KMS-11 (cell line): ENCODE measurements around the gene RAB11FIP3.
"Not testable (repeated sequence)": the region's sequence is repeated elsewhere in the genome, so short reads cannot be mapped to it uniquely, and the experiment has no call there.

Experiments
- H2AFZ ChIP-seq: fragments of 200-600 bp; sonication (generic); 2 replicates; pipeline ENCODE4 v1.6.1; 2016; ENCODE audit warnings: antibody characterized with exemption, mixed run types, low read depth
- H3K27ac ChIP-seq: fragments of 200-600 bp; sonication (generic); 2 replicates; pipeline ENCODE4 v1.6.1; 2016; ENCODE audit warnings: mild to moderate bottlenecking, mixed run types
- H3K27me3 ChIP-seq: fragments of 200-600 bp; sonication (generic); 2 replicates; pipeline ENCODE4 v1.6.1; 2017; ENCODE audit warnings: mild to moderate bottlenecking, low read depth, mixed run types, moderate library complexity; ENCODE audit not compliant: insufficient read depth
- H3K36me3 ChIP-seq: fragments of 200-600 bp; sonication (generic); 2 replicates; pipeline ENCODE4 v1.6.1; 2017; ENCODE audit warnings: mild to moderate bottlenecking, mixed run types; ENCODE audit not compliant: insufficient read depth
- H3K4me1 ChIP-seq: fragments of 200-600 bp; sonication (generic); 2 replicates; pipeline ENCODE4 v1.6.1; 2016; ENCODE audit warnings: mild to moderate bottlenecking, low read depth, mixed run types; ENCODE audit not compliant: poor library complexity, severe bottlenecking
- H3K4me2 ChIP-seq: fragments of 200-600 bp; sonication (generic); 2 replicates; pipeline ENCODE4 v1.7.0; 2016; ENCODE audit warnings: mild to moderate bottlenecking, mixed run types
- H3K4me3 ChIP-seq: fragments of 200-600 bp; sonication (generic); IDR thresholded peaks from 2 replicates; pipeline ENCODE4 v1.6.1; 2017; ENCODE audit warnings: low read depth, low read length, mixed read lengths; ENCODE audit not compliant: insufficient read depth
- H3K79me2 ChIP-seq: fragments of 200-600 bp; sonication (generic); 2 replicates; pipeline ENCODE4 v1.6.1; 2016; ENCODE audit warnings: low read depth, mixed run types; ENCODE audit not compliant: insufficient read depth
- H3K9ac ChIP-seq: fragments of 200-600 bp; sonication (generic); 2 replicates; pipeline ENCODE4 v1.6.1; 2016; ENCODE audit warnings: mild to moderate bottlenecking, mixed run types
- H4K20me1 ChIP-seq: fragments of 200-600 bp; sonication (generic); 2 replicates; pipeline ENCODE4 v1.6.1; 2016; ENCODE audit warnings: mild to moderate bottlenecking, mixed run types; ENCODE audit not compliant: insufficient read depth
- TF ChIP-seq, protein P1 (sequence below): fragments of 200-600 bp; sonication (generic); conservative IDR thresholded peaks from 2 replicates; pipeline ENCODE4 v1.6.1; 2017; ENCODE audit warnings: low read depth, mild to moderate bottlenecking, antibody characterized with exemption, low read length, moderate library complexity, mixed read lengths

The RAB11FIP3 gene

GRCh38 chr16:492211-492875 is 66.9 kb downstream of the RAB11FIP3 start:
- H3K27ac ChIP-seq: no peak overlapping the region

GRCh38 chr16:494676-495075 is 69.2 kb downstream of the RAB11FIP3 start:
- H3K79me2 ChIP-seq, H3K27ac ChIP-seq, H3K9ac ChIP-seq, H4K20me1 ChIP-seq, H2AFZ ChIP-seq, H3K27me3 ChIP-seq, H3K4me3 ChIP-seq, H3K36me3 ChIP-seq, H3K4me2 ChIP-seq, H3K4me1 ChIP-seq: not testable (repeated sequence)

More at GRCh38 chr16:492211-492875, 66.9 kb downstream of the RAB11FIP3 start:
- no peak overlapping the region for H2AFZ ChIP-seq
- no peaks in the 10 kb centered on the region for H3K36me3 ChIP-seq
- no peaks in the 10 kb centered on the region for H3K4me1 ChIP-seq
- no peak overlapping the region for H3K4me3 ChIP-seq
- TF ChIP-seq, protein P1, sequence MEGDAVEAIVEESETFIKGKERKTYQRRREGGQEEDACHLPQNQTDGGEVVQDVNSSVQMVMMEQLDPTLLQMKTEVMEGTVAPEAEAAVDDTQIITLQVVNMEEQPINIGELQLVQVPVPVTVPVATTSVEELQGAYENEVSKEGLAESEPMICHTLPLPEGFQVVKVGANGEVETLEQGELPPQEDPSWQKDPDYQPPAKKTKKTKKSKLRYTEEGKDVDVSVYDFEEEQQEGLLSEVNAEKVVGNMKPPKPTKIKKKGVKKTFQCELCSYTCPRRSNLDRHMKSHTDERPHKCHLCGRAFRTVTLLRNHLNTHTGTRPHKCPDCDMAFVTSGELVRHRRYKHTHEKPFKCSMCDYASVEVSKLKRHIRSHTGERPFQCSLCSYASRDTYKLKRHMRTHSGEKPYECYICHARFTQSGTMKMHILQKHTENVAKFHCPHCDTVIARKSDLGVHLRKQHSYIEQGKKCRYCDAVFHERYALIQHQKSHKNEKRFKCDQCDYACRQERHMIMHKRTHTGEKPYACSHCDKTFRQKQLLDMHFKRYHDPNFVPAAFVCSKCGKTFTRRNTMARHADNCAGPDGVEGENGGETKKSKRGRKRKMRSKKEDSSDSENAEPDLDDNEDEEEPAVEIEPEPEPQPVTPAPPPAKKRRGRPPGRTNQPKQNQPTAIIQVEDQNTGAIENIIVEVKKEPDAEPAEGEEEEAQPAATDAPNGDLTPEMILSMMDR: no peak
- no peaks in the 10 kb centered on the region for H3K27me3 ChIP-seq
- no peak overlapping the region for H3K4me2 ChIP-seq
- no peaks in the 10 kb centered on the region for H3K79me2 ChIP-seq
- no peak overlapping the region for H3K9ac ChIP-seq
- H4K20me1 ChIP-seq: no peaks in the 10 kb centered on the region

DNA sequence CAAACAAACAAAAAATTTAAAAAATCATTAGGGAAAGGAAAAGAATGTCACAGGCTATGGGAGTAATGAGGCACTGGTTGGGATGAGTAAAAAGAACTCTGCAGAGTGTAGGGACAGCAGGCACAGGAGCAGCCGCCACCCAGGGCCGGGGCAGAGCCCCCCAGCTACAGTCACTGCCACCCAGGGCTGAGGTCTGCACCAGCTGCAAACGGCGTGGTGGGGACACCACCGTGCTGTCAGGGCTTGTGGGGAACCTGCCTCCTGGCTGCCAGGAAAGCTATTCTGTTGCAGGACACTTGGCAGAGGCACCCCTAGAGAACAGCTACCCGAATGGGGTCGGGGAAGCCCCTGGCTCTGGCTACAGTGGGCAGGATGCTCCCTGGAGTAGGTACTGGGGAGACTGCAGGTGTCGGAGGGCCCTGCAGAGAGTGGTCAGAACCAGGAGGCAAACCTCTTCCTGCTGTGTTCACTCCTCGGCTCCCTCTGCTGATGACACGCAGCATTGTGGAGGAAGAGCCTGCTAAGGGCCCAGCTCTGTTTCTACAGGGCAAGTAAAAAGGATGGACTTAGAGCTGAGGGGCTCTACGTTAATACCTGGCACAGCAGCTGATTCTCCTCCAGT is 69.8 kb downstream of the RAB11FIP3 start:
- H3K27ac ChIP-seq: no peak overlapping the region
- TF ChIP-seq, protein P1: peak; percentile 54
- no peak overlapping the region for H3K4me2 ChIP-seq
- no peaks in the 10 kb centered on the region for H4K20me1 ChIP-seq
- H3K36me3 ChIP-seq: no peaks in the 10 kb centered on the region
- H3K9ac ChIP-seq: no peak overlapping the region
- H3K27me3 ChIP-seq: no peaks in the 10 kb centered on the region
- H2AFZ ChIP-seq: no peak overlapping the region
- H3K4me3 ChIP-seq: no peak overlapping the region
- H3K4me1 ChIP-seq: no peaks in the 10 kb centered on the region
- no peaks in the 10 kb centered on the region for H3K79me2 ChIP-seq

DNA sequence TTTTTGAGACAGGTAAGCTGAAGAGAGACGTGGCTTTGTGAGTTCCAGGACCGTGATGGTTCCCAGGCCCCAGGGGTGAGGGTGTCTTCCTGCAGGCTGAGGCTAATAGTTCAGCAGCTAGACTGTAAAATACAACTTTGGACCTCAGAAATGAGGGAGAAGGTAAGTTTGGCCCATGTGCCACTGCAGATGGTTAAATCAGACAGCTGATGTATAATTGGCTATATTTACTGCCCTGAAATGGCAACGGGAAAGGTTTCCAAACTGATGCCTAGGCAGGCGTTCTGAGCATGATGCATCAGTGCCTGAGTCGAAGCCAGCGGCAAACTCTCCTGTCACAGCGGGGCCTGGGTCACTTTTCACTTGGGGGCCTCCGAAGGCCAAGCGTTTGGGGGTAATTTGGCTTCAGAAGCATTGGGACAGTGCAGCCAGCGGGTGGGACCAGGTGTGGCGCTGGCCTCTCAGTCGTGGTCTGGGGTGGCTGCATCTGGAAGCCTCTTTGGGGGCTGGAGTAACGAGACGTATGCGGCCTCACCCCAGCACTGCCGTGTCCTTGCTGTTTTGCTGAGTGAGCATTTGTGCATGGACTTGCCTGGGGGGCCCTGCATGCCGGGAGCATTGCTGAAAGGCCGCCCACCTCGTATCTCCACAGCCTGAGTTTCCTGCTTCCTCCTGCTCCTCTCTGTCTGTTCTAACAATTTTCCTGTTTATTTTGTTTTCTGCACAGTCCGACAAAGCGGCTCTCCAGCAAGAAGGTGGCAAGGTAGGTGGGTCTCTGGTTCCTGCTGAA is 70.8 kb downstream of the RAB11FIP3 start:
- Histone ChIP-seq H3K4me1 (no peaks in the 10 kb centered on the region), H3K27ac (no peak overlapping the region), H3K79me2 (no peaks in the 10 kb centered on the region), H3K9ac (no peak overlapping the region), H2AFZ (no peak overlapping the region), H3K27me3 (no peaks in the 10 kb centered on the region), H3K4me2 (no peak overlapping the region), H3K4me3 (no peak overlapping the region), H3K36me3 (no peaks in the 10 kb centered on the region), H4K20me1 (no peaks in the 10 kb centered on the region)
- TF ChIP-seq, protein P1: no peak

- TF ChIP-seq, protein P1: no peak
- H3K4me3 ChIP-seq: no peak overlapping the region
- H3K9ac ChIP-seq: no peak overlapping the region
- no peak overlapping the region for H2AFZ ChIP-seq
- H3K36me3 ChIP-seq: no peaks in the 10 kb centered on the region
- no peaks in the 10 kb centered on the region for H3K27me3 ChIP-seq
- H3K4me2 ChIP-seq: no peak overlapping the region
- H3K79me2 ChIP-seq: no peaks in the 10 kb centered on the region
- no peaks in the 10 kb centered on the region for H3K4me1 ChIP-seq
- H3K27ac ChIP-seq: no peak overlapping the region
- no peaks in the 10 kb centered on the region for H4K20me1 ChIP-seq
Observed at GRCh38 chr16:497258-497657, 71.8 kb downstream of the RAB11FIP3 start.
